Vein endothelial cell (primary cell): ENCODE results near the gene ADI1. TPM values are rescaled to one million over a fixed set of nuclear protein-coding genes. Genes with fewer than 3 reads are reported as not detected.

Experiments used
- total RNA-seq: library from RNA; depleted of rRNA; stranded (reverse); fragments of >200 nt; gene quantifications from 2 replicates; pipeline ENCODE4 v1.2.3, GENCODE V29; 2012

The ADI1 gene, protein sequence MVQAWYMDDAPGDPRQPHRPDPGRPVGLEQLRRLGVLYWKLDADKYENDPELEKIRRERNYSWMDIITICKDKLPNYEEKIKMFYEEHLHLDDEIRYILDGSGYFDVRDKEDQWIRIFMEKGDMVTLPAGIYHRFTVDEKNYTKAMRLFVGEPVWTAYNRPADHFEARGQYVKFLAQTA
- 35.3 and 40.1 TPM in 2 replicates for total RNA-seq

GRCh38 chr2:3519255-3520205 lies at the start of gene ADI1:
Gene ADI1 (minus strand): TSS chr2:3519531. CDS start chr2:3519487, 44 bp downstream.

GRCh38 chr2:3558205-3559014 lies 39.1 kb upstream of the ADI1 start, which contains the start of gene RNASEH1:
Gene RNASEH1 (minus strand): TSS chr2:3558333. CDS start chr2:3558260, 73 bp downstream.

Other genes starting within 250 kb of the ADI1 start
- gene EIPR1, start 141.7 kb downstream of the ADI1 start, total RNA-seq, result 34.3 and 46.5 TPM in 2 replicates
- 43.0 and 68.3 TPM in 2 replicates for gene TRAPPC12, start 139.8 kb downstream of the ADI1 start, total RNA-seq
- gene RNASEH1, start 38.8 kb upstream of the ADI1 start, total RNA-seq, result 33.3 and 42.8 TPM in 2 replicates
- gene RPS7, start 55.7 kb upstream of the ADI1 start, total RNA-seq, result 1,669 and 1,973 TPM in 2 replicates
- gene COLEC11, start 75.6 kb upstream of the ADI1 start, total RNA-seq, result 0.65 TPM in 1 of 2 replicates, not detected in the other
- not detected in 2 replicates for gene ALLC, start 138.7 kb upstream of the ADI1 start, total RNA-seq
- gene DCDC2C, start 184.0 kb upstream of the ADI1 start, total RNA-seq, result not detected in 2 replicates